ENCODE data around the gene C1R.
"Not testable (repeated sequence)": the region's sequence is repeated elsewhere in the genome, so short reads cannot be mapped to it uniquely, and the experiment has no call there.

The C1R gene

DNA sequence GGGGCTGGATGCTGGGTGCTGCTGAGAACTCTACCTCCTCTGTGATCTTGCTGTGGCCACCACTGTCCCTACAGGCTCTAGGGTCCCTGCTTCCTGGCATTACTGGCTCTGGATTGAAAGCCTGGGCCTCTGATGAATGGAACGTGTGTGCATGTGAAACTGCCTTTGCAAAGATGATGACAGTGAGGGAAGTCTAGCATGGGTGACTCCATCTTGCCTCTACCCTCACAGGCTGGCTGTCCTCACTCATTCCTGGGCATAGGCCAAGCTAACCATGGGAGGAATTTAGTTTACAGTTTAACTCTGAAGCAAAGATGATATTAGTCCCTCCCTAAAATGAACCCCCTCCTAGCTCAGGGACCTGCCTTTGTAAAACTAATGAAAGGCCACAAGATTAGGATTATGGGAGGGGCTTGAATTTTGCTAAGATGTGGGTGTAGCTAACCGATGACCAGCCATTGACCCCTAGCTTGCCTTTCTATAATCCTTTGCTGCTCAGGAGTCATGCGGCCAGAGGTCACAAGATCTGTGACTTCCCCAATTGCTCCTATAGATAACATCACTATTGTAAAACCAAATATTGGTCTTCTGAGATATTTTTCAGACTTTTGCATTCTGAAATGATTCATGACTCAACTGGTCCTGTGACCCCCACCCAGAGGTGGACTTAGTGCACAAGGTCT is 33.9 kb downstream of the C1R start:
- no peak for TF ChIP-seq CTCF (IDR thresholded peaks at IDR 0.05; ENCODE audit: low read length, missing control alignments)
- H3K4me3 ChIP-seq (replicated peaks; ENCODE audit: low read depth, low read length), result no peak overlapping the region
- no peak for DNase-seq (ENCODE audit: low read depth)

DNA sequence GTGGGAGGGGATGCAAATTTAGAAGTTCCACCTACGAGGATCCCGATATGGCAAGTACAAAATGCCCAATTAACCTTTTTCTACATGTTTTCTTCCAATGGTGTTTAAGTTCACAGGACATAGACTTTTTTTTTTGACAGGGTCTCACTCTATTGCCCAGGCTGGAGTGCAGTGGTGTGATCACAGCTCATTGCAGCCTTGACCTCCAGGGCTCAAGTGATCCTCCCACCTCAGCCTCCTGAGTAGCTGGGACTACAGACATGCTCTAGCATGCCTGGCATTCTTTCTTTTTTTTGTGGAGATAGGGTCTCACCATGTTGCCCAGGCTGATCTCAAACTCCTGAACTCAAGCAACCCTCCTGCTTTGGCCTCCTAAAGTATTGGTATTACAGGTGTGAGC is 36.5 kb downstream of the C1R start:
- not testable (repeated sequence) for DNase-seq (ENCODE audit: low read depth); H3K4me3 ChIP-seq (replicated peaks; ENCODE audit: low read depth, low read length)

- no peak for TF ChIP-seq CTCF (IDR thresholded peaks at IDR 0.05; ENCODE audit: low read length, missing control alignments)
- H3K4me3 ChIP-seq (replicated peaks; ENCODE audit: low read depth, low read length), result no peak overlapping the region
- no peak for DNase-seq (ENCODE audit: low read depth)
Measured at GRCh38 chr12:7054925-7055324, 37.3 kb downstream of the C1R start.

DNA sequence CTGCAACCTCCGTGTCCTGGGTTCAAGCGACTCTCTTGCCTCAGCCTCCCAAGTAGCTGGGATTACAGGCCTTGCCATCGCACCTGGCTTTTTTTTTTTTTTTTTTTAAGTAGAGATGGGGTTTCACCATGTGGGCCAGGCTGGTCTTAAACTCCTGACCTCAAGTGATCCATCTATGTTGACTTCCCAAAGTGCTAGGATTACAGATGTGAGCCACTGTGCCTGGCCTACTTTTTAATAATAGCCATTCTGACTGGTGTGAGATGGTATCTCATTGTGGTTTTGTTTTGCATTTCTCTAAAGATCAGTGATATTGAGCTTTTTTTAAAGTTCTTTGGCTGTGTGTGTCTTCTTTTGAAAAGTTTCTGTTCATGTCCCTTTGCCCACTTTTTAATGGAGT is 42.3 kb downstream of the C1R start:
- not testable (repeated sequence) for DNase-seq (ENCODE audit: low read depth); H3K4me3 ChIP-seq (replicated peaks; ENCODE audit: low read depth, low read length)

DNA sequence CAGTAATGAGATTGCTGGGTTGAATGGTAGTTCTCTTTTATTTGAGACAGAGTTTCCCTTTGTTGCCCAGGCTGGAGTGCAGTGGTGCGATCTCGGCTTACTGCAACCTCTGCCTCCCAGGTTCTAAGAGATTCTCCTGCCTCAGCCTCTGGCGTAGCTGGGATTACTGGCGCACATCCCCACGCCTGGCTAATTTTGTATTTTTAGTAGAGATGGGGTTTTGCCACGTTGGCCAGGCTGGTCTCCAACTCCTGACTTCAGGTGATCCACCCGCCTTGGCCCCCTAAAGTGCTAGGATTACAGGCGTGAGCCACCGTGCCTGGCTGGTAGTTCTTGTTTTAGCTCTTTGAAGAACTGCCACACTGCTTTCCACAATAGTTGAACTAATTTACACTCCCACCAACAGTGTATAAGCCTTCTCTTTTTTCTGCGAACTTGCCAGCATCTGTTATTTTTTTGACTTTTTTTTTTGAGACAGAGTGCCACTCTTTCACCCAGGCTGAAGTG is 42.7 kb downstream of the C1R start:
- not testable (repeated sequence) for H3K4me3 ChIP-seq (replicated peaks; ENCODE audit: low read depth, low read length); DNase-seq (ENCODE audit: low read depth)

DNA sequence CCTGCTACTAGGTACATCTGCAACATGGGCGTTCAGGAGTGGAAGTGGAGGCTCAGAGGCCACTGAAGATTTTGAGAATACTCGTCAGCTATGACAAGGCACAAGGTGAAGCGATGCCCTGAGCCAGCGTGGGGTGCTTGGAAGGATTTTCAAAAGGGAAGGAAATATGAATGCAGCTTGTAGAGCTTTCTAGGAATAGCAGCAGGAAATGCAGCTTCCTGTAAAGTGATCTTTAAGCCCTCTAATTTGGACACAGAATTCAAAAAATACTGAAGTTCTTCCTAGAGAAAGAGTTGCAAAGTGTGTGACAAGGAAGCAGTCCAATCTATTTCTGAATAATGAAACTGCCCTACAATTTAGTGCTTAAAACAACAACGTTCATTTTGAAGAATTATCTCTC is 44.9 kb downstream of the C1R start:
- DNase-seq (ENCODE audit: low read depth), result peak; percentile 14
- no peak overlapping the region for H3K4me3 ChIP-seq (replicated peaks; ENCODE audit: low read depth, low read length)
- TF ChIP-seq CTCF (IDR thresholded peaks at IDR 0.05; ENCODE audit: low read length, missing control alignments), result no peak

DNA sequence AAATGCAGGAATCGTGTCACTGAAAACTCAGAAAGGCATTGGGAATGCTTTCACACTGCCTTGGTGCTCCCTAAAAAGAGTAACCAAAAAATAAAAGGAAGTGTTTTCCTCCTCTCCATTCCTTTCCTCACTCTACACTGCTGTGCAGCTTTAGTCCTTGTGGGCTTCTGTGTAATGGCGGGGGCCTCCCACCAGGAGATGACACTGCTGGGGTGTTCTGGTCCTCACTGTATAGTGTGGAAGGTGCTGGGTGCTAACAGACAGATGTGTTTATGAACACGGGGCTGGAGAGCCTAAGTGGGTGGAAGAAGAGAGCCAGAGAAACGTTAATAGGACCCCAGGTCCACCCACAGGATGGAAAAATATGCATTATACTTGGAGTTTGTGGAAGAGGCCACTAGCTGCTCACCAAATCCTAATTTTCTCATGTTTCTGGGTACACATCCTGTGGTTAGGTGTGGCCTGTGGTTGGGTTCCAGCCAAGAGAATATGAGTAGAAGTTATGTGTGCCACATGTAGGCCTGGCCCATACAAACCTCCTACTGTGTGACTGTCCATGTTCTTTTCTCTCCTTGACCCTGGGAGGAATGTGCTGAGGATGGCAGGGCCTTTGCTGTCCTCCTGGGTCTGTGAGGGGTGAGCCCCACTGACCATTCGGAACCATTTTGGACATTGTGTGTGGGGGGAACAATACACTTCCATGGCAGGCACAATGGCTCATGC is 45.7 kb downstream of the C1R start:
- no peak for TF ChIP-seq CTCF (IDR thresholded peaks at IDR 0.05; ENCODE audit: low read length, missing control alignments)
- no peak overlapping the region for H3K4me3 ChIP-seq (replicated peaks; ENCODE audit: low read depth, low read length)
- DNase-seq (ENCODE audit: low read depth), result no peak

- H3K4me3 ChIP-seq (replicated peaks; ENCODE audit: low read depth, low read length), result no peak overlapping the region
- no peak for TF ChIP-seq CTCF (IDR thresholded peaks at IDR 0.05; ENCODE audit: low read length, missing control alignments)
- DNase-seq (ENCODE audit: low read depth), result no peak
Measured at GRCh38 chr12:7045913-7046312, 46.3 kb downstream of the C1R start.

All from fibroblast of pulmonary artery (primary cell).